ENCODE results near the gene GPX5. TPM values are rescaled to one million over a fixed set of nuclear protein-coding genes. Genes with fewer than 3 reads are reported as not detected.

Gene GPX5
- total RNA-seq, 1 experiment from 2014 or later, result not detected

GRCh38 chr6:28567506-28567905 lies 41.8 kb downstream of the GPX5 start:
- TF ChIP-seq TCF7L2 (IDR thresholded peaks at IDR 0.05; ENCODE audit: low read depth, low read length) (no peak), POLR2AphosphoS5 (IDR thresholded peaks at IDR 0.05; ENCODE audit: low read depth, low read length) (no peak), SIN3A (IDR thresholded peaks at IDR 0.05; ENCODE audit: borderline replicate concordance, insufficient read depth, low read depth, low read length) (no peak), CTCF (IDR thresholded peaks at IDR 0.05) (no peak), REST (IDR thresholded peaks at IDR 0.05; ENCODE audit: insufficient read depth in 1 of 2, low read depth in 2 of 2, low read length in 1 of 2) (no peak)
- ChIA-PET POLR2A (no interaction called here), CTCF (no interaction called here)
- in situ Hi-C loops (cut with HindIII; ENCODE audit: low pct_unique_long_range_greater_than_20kb, low sequenced_read_pairs), result no loop called here
- Histone ChIP-seq H3K4me1 (ENCODE audit: control insufficient read depth, insufficient read depth, low read length) (no peaks in the 10 kb centered on the region), H3K4me3 (ENCODE audit: low read depth in 2 of 2, low read length in 2 of 2) (no peak overlapping the region), H3K9me3 (ENCODE audit: control insufficient read depth, insufficient read depth, low read depth, low read length) (peaks cover 6% of the 10 kb centered on the region; the same call in 1 of the 2 replicates), H3K36me3 (ENCODE audit: control insufficient read depth, insufficient read depth, low read length) (no peaks in the 10 kb centered on the region), H3K27me3 (ENCODE audit: control insufficient read depth, insufficient read depth, low read length) (peaks cover 6% of the 10 kb centered on the region; the same call in 1 of the 2 replicates), H3K27ac (ENCODE audit: low read length) (no peak overlapping the region)
- intact Hi-C loops (cut with micrococcal nuclease; ENCODE audit: unreplicated experiment), result no loop called here
- no peak for DNase-seq (ENCODE audit: low read depth, low spot score)
- no TSS peak for BruUV-seq (replicated peaks)
- ATAC-seq, result no peak

- Histone ChIP-seq H3K27me3 (ENCODE audit: control insufficient read depth, insufficient read depth, low read length) (peaks cover 6% of the 10 kb centered on the region; the same call in 1 of the 2 replicates), H3K4me3 (ENCODE audit: low read depth in 2 of 2, low read length in 2 of 2) (no peak overlapping the region), H3K27ac (ENCODE audit: low read length) (no peak overlapping the region), H3K9me3 (ENCODE audit: control insufficient read depth, insufficient read depth, low read depth, low read length) (peaks cover 6% of the 10 kb centered on the region; the same call in 1 of the 2 replicates), H3K4me1 (ENCODE audit: control insufficient read depth, insufficient read depth, low read length) (no peaks in the 10 kb centered on the region), H3K36me3 (ENCODE audit: control insufficient read depth, insufficient read depth, low read length) (no peaks in the 10 kb centered on the region)
- intact Hi-C loops (cut with micrococcal nuclease; ENCODE audit: unreplicated experiment), result no loop called here
- in situ Hi-C loops (cut with HindIII; ENCODE audit: low pct_unique_long_range_greater_than_20kb, low sequenced_read_pairs), result no loop called here
- DNase-seq (ENCODE audit: low read depth, low spot score) (no peak), ATAC-seq (no peak)
- ChIA-PET POLR2A (no interaction called here), CTCF (no interaction called here)
- BruUV-seq (replicated peaks), result no TSS peak
- TF ChIP-seq POLR2AphosphoS5 (IDR thresholded peaks at IDR 0.05; ENCODE audit: low read depth, low read length) (no peak), REST (IDR thresholded peaks at IDR 0.05; ENCODE audit: insufficient read depth in 1 of 2, low read depth in 2 of 2, low read length in 1 of 2) (no peak), CTCF (IDR thresholded peaks at IDR 0.05) (no peak), SIN3A (IDR thresholded peaks at IDR 0.05; ENCODE audit: borderline replicate concordance, insufficient read depth, low read depth, low read length) (no peak), TCF7L2 (IDR thresholded peaks at IDR 0.05; ENCODE audit: low read depth, low read length) (no peak)
Measured at GRCh38 chr6:28568515-28569108, 42.9 kb downstream of the GPX5 start.
